Epidermal melanocyte (primary cell): ENCODE data around the gene BRINP2.

Experiments used
- DNase-seq: peaks from one replicate; pipeline ENCODE4 v3.0.0; 2011; ENCODE audit warnings: low spot score; ENCODE audit not compliant: insufficient read length

The BRINP2 gene

GRCh38 chr1:177219554-177220458 is 49.0 kb downstream of the BRINP2 start:
- no peak for DNase-seq

GRCh38 chr1:177223359-177223758 is 52.6 kb downstream of the BRINP2 start:
- DNase-seq, result no peak

- DNase-seq, result no peak
These were observed 57.4 kb downstream of the BRINP2 start for GRCh38 chr1:177227978-177228692.

GRCh38 chr1:177228693-177229065 is 57.9 kb downstream of the BRINP2 start:
- no peak for DNase-seq

GRCh38 chr1:177229781-177230180 is 59.0 kb downstream of the BRINP2 start:
- DNase-seq, result no peak

GRCh38 chr1:177230228-177231016 is 59.7 kb downstream of the BRINP2 start:
- DNase-seq, result no peak

GRCh38 chr1:177235350-177235749 is 64.6 kb downstream of the BRINP2 start:
- DNase-seq, result no peak

GRCh38 chr1:177236962-177237361 is 66.2 kb downstream of the BRINP2 start:
- no peak for DNase-seq

- DNase-seq, result no peak
These were observed 68.2 kb downstream of the BRINP2 start for GRCh38 chr1:177238967-177239366.

GRCh38 chr1:177239792-177240191 is 69.0 kb downstream of the BRINP2 start:
- no peak for DNase-seq

GRCh38 chr1:177243773-177244172 is 73.0 kb downstream of the BRINP2 start:
- DNase-seq, result no peak

- DNase-seq, result no peak
These were observed 76.2 kb downstream of the BRINP2 start for GRCh38 chr1:177246710-177247580.

- DNase-seq, result no peak
These were observed 76.9 kb downstream of the BRINP2 start for GRCh38 chr1:177247623-177248176.

- no peak for DNase-seq
These were observed 77.5 kb downstream of the BRINP2 start for GRCh38 chr1:177248258-177248657.

- DNase-seq, result no peak
These were observed 78.5 kb downstream of the BRINP2 start for GRCh38 chr1:177249231-177249630.

GRCh38 chr1:177252877-177253276 is 82.1 kb downstream of the BRINP2 start:
- DNase-seq, result no peak

GRCh38 chr1:177255411-177255810 is 84.7 kb downstream of the BRINP2 start:
- no peak for DNase-seq

GRCh38 chr1:177256153-177257075 is 85.7 kb downstream of the BRINP2 start:
- DNase-seq, result peak; percentile 38

- no peak for DNase-seq
These were observed 86.4 kb downstream of the BRINP2 start for GRCh38 chr1:177257128-177257527.
